IMR-90 (cell line): ENCODE results near the gene TMOD1. TPM values are rescaled to one million over a fixed set of nuclear protein-coding genes. Genes with fewer than 3 reads are reported as not detected.

Experiments used
- ATAC-seq: fragments of 200-7000 bp; cut with Tn5 transposase; 2 replicates; pipeline ENCODE4 v1.9.1; 2020; ENCODE audit warnings: low read depth, mild to moderate bottlenecking, moderate library complexity
- BruUV-seq: library from RNA; stranded (reverse); fragments of 400-500 nt; replicated peaks from 2 replicates; lab custom pipeline; 2021; lab: Mats Ljungman, UMichigan
- CTCF ChIA-PET: fragments of 300-600 bp; formaldehyde crosslinking; extraction: SDS; loops from one replicate; lab custom pipeline; 2021; ENCODE audit warnings: antibody characterized with exemption; lab: Yijun Ruan, JAX
- POLR2A ChIA-PET: fragments of 300-600 bp; sonication (Branson Sonifier 250); formaldehyde crosslinking; loops from one replicate; lab custom pipeline; 2022; ENCODE audit warnings: antibody characterized with exemption; ENCODE audit not compliant: unreplicated experiment; lab: Charles Lee
- DNase-seq: peaks from one replicate; pipeline ENCODE4 v3.0.0; 2013
- H2AFZ ChIP-seq: replicated peaks from 2 replicates; pipeline ENCODE3; 2013; ENCODE audit warnings: low read length, mild to moderate bottlenecking; ENCODE audit not compliant: poor library complexity
- H2AK5ac ChIP-seq: 2 replicates; pipeline ENCODE4 v1.6.1; 2013; ENCODE audit warnings: low read depth, low read length, inconsistent platforms
- H2AK9ac ChIP-seq: replicated peaks from 2 replicates; pipeline ENCODE3; 2013; ENCODE audit warnings: mild to moderate bottlenecking, low read depth, low read length, moderate library complexity; ENCODE audit not compliant: poor library complexity
- H2BK120ac ChIP-seq: 2 replicates; pipeline ENCODE4 v1.6.1; 2013; ENCODE audit warnings: low read depth, low read length, inconsistent platforms
- H2BK15ac ChIP-seq: 3 replicates; pipeline ENCODE4 v1.6.1; 2013; ENCODE audit warnings: low read depth, low read length, inconsistent platforms
- H2BK20ac ChIP-seq: 2 replicates; pipeline ENCODE4 v1.6.1; 2013; ENCODE audit warnings: low read depth, mild to moderate bottlenecking, inconsistent platforms, low read length, moderate library complexity
- H2BK5ac ChIP-seq: 2 replicates; pipeline ENCODE4 v1.6.1; 2013; ENCODE audit warnings: mild to moderate bottlenecking, low read depth, low read length, inconsistent platforms; ENCODE audit not compliant: poor library complexity, severe bottlenecking
- H3K14ac ChIP-seq: replicated peaks from 2 replicates; pipeline ENCODE4 v1.6.1; 2013; ENCODE audit warnings: low read depth, low read length, inconsistent platforms
- H3K18ac ChIP-seq: 2 replicates; pipeline ENCODE4 v1.6.1; 2013; ENCODE audit warnings: low read depth, low read length, control low read depth
- H3K23ac ChIP-seq: 2 replicates; pipeline ENCODE4 v1.6.1; 2013; ENCODE audit warnings: low read depth, low read length, inconsistent platforms
- H3K27ac ChIP-seq: 2 replicates; pipeline ENCODE4 v1.5.1; 2013; ENCODE audit warnings: mild to moderate bottlenecking, control low read depth, low read length; ENCODE audit not compliant: insufficient read depth
- H3K27me3 ChIP-seq: 2 replicates; pipeline ENCODE4 v1.6.1; 2013; ENCODE audit warnings: low read length; ENCODE audit not compliant: control insufficient read depth, insufficient read depth
- H3K36me3 ChIP-seq: 2 replicates; pipeline ENCODE4 v1.6.1; 2013; ENCODE audit warnings: low read length, mixed read lengths; ENCODE audit not compliant: control insufficient read depth, insufficient read depth
- H3K4ac ChIP-seq: 2 replicates; pipeline ENCODE4 v1.6.1; 2013; ENCODE audit warnings: low read depth, low read length, inconsistent platforms
- H3K4me1 ChIP-seq: 2 replicates; pipeline ENCODE4 v1.6.1; 2013; ENCODE audit warnings: low read length, mixed read lengths; ENCODE audit not compliant: control insufficient read depth, insufficient read depth
- H3K4me2 ChIP-seq: 2 replicates; pipeline ENCODE4 v1.6.1; 2013; ENCODE audit warnings: low read depth, mild to moderate bottlenecking, control low read depth, low read length, moderate library complexity
- H3K4me3 ChIP-seq: 2 replicates; pipeline ENCODE4 v1.5.1; 2013; ENCODE audit warnings: low read depth, mild to moderate bottlenecking, control low read depth, low read length, moderate library complexity; ENCODE audit not compliant: insufficient read depth
- H3K56ac ChIP-seq: 2 replicates; pipeline ENCODE4 v1.6.1; 2013; ENCODE audit warnings: low read length, inconsistent platforms; ENCODE audit not compliant: insufficient read depth; ENCODE audit errors: extremely low read depth
- H3K79me1 ChIP-seq, 2 experiments: 2 replicates each; pipeline ENCODE4 v1.6.1; 2013; ENCODE audit warnings: low read length in 2 of 2, inconsistent platforms in 1 of 2, low read depth in 1 of 2
- H3K9ac ChIP-seq: 2 replicates; pipeline ENCODE4 v1.6.1; 2013; ENCODE audit warnings: low read depth, low read length, control low read depth
- H3K9me1 ChIP-seq: 2 replicates; pipeline ENCODE4 v1.6.1; 2013; ENCODE audit warnings: low read length, inconsistent platforms; ENCODE audit not compliant: insufficient read depth
- H3K9me3 ChIP-seq: 2 replicates; pipeline ENCODE4 v1.6.1; 2013; ENCODE audit warnings: low read length; ENCODE audit not compliant: control insufficient read depth, insufficient read depth
- H4K20me1 ChIP-seq: 2 replicates; pipeline ENCODE4 v1.6.1; 2013; ENCODE audit warnings: low read length, inconsistent platforms; ENCODE audit not compliant: insufficient read depth
- H4K5ac ChIP-seq: 2 replicates; pipeline ENCODE4 v1.6.1; 2013; ENCODE audit warnings: mild to moderate bottlenecking, low read depth, low read length, control low read depth
- H4K8ac ChIP-seq, 2 experiments: 2 replicates each; pipeline ENCODE4 v1.6.1; 2013; ENCODE audit warnings: low read depth in 2 of 2, low read length in 2 of 2, control low read depth in 1 of 2, inconsistent platforms in 1 of 2
- H4K91ac ChIP-seq: 2 replicates; pipeline ENCODE4 v1.6.1; 2013; ENCODE audit warnings: low read depth, low read length, inconsistent platforms; ENCODE audit not compliant: insufficient read depth
- BHLHE40 ChIP-seq: fragments of 150-350 bp; IDR thresholded peaks from 2 replicates; pipeline ENCODE4 v1.6.1; 2016; ENCODE audit warnings: mild to moderate bottlenecking, low read depth, low read length
- CEBPB ChIP-seq: IDR thresholded peaks from 2 replicates; pipeline ENCODE4 v1.6.1; 2012; ENCODE audit warnings: low read depth, low read length, improper control_type of control experiment
- MAFK ChIP-seq: IDR thresholded peaks from 2 replicates; pipeline ENCODE4 v1.6.1; 2012; ENCODE audit warnings: low read depth, low read length, improper control_type of control experiment
- MAZ ChIP-seq: IDR thresholded peaks from 2 replicates; pipeline ENCODE4 v1.6.1; 2012; ENCODE audit warnings: low read depth, mild to moderate bottlenecking, low read length, improper control_type of control experiment, moderate library complexity, borderline replicate concordance
- NFE2L2 ChIP-seq: fragments of 150-350 bp; IDR thresholded peaks from 2 replicates; pipeline ENCODE4 v1.6.1; 2016; ENCODE audit warnings: low read depth, mild to moderate bottlenecking, low read length
- RCOR1 ChIP-seq: IDR thresholded peaks from 2 replicates; pipeline ENCODE4 v1.6.1; 2012; ENCODE audit warnings: mild to moderate bottlenecking, low read length, improper control_type of control experiment; ENCODE audit not compliant: insufficient replicate concordance
- RFX5 ChIP-seq: IDR thresholded peaks from 2 replicates; pipeline ENCODE4 v1.8.0; 2012; ENCODE audit warnings: low read depth, mild to moderate bottlenecking, low read length, moderate library complexity
- SMC3 ChIP-seq: fragments of 150-350 bp; IDR thresholded peaks from 2 replicates; pipeline ENCODE4 v1.6.1; 2016; ENCODE audit warnings: low read depth, mild to moderate bottlenecking, antibody characterized with exemption, low read length, moderate library complexity
- WGBS, 2 experiments: methylation state at CpG; one replicate each; pipeline versions ENCODE4 v1.1.5 to v1.1.7; 2013; ENCODE audit warnings: missing lambda C conversion rate in 2 of 2; ENCODE audit not compliant: insufficient read length in 1 of 2; ENCODE audit errors: extremely low coverage in 2 of 2; 5-methylcytosine and 5-hydroxymethylcytosine counted together
- dilution Hi-C: fragments of 300-500 bp; cut with HindIII; formaldehyde crosslinking; loops from one replicate; pipeline ENCODE4 v1.14.3; 2018; ENCODE audit warnings: low sequenced_read_pairs; ENCODE audit not compliant: unreplicated experiment
- in situ Hi-C: fragments of 300-500 bp; cut with MboI; formaldehyde crosslinking; loops from 3 replicates; pipeline ENCODE4 v1.14.3; 2019; ENCODE audit warnings: low sequenced_read_pairs, inconsistent platforms, mixed read lengths
- intact Hi-C: fragments of 100-400 bp; cut with micrococcal nuclease; formaldehyde crosslinking; loops from 2 replicates; pipeline ENCODE4 v1.10.0; 2022
- polyA plus RNA-seq, 3 experiments: library from polyadenylated mRNA; depleted of rRNA; stranded (reverse); fragments of >200 nt; gene quantifications; 2 replicates each; pipeline ENCODE4 v1.2.3, GENCODE V29; 2012; ENCODE audit warnings: low replicate concordance in 1 of 3
- total RNA-seq: library from RNA; depleted of rRNA; stranded (reverse); fragments of >200 nt; gene quantifications from 2 replicates; pipeline ENCODE4 v1.2.3, GENCODE V29; 2012

TMOD1 gene
- total and polyA plus RNA-seq, 2 of the 4 experiments (the other 2 are of a cell fraction), result 0.18 to 0.38 TPM

DNA sequence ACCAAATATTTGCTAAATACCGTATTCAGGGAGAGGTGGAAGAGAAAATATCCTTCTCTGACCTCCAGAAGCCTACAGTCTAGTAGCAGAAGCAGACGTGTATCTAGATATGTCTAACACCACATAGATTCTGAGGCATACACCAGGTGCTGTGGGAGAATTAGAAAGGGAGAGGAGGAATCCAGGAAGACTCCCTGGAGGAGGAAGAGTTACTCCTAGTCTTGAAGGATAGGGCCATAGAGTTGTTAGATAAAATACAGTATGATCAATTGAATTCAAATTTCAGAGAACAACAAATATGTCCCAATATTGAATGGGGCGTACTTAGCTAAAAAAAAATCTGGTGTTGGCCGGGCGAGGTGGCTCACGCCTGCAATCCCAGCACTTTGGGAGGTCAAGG lies 58.7 kb downstream of the TMOD1 start:
- Histone ChIP-seq H3K4me2 (no peak overlapping the region), H2BK20ac (no peak overlapping the region), H3K9me3 (no peaks in the 10 kb centered on the region), H3K9me1 (peaks cover 4% of the 10 kb centered on the region), H2BK15ac (no peak overlapping the region), H3K4ac (no peak overlapping the region), H3K27ac (no peak overlapping the region), H2BK5ac (no peak overlapping the region), H3K9ac (no peak overlapping the region), H3K23ac (no peak overlapping the region), H3K18ac (no peak overlapping the region), H3K36me3 (no peaks in the 10 kb centered on the region), H3K79me1 (no peaks in the 10 kb centered on the region), H3K56ac (no peak overlapping the region), H3K4me3 (no peak overlapping the region), H2AK9ac (no peak overlapping the region), H2AK5ac (no peak overlapping the region), H4K5ac (no peak overlapping the region), H4K20me1 (no peaks in the 10 kb centered on the region), H2AFZ (no peak overlapping the region), H3K27me3 (peaks cover 2% of the 10 kb centered on the region; the same call in 1 of the 2 replicates), H3K4me1 (peaks cover 1% of the 10 kb centered on the region; the same call in 1 of the 2 replicates), H3K14ac (no peak overlapping the region), H2BK120ac (no peak overlapping the region), H4K8ac (no peak overlapping the region), H4K91ac (no peak overlapping the region)
- CTCF ChIA-PET, result interaction anchor here (0.7 kb wide), 1 partner anchor 90 kb away, joined by 3 read pairs; no protein-coding TSS in a partner anchor
- POLR2A ChIA-PET, result no interaction called here
- WGBS, 2 experiments, result no CpG with 5 or more reads among the region's 6 CpGs
- intact Hi-C loops (no loop called here), dilution Hi-C loops (no loop called here), in situ Hi-C loops (no loop called here)
- no peak for TF ChIP-seq NFE2L2
- no peak for TF ChIP-seq BHLHE40
- no peak for TF ChIP-seq RFX5
- no peak for TF ChIP-seq MAFK
- no peak for TF ChIP-seq SMC3
- TF ChIP-seq CEBPB, result no peak
- no peak for TF ChIP-seq RCOR1
- no peak for TF ChIP-seq MAZ
- no peak for ATAC-seq
- DNase-seq, result no peak
- no TSS peak for BruUV-seq
